ENCODE data around the gene UFC1. TPM values are rescaled to one million over a fixed set of nuclear protein-coding genes. Genes with fewer than 3 reads are reported as not detected.

Gene UFC1
- total RNA-seq, 1 experiment from 2014 or later = 127 TPM

GRCh38 chr1:161179698-161180097 lies 25.9 kb downstream of the UFC1 start:
- intact Hi-C loops (cut with micrococcal nuclease; ENCODE audit: unreplicated experiment) (no loop called here), in situ Hi-C loops (cut with HindIII; ENCODE audit: low pct_unique_long_range_greater_than_20kb, low sequenced_read_pairs) (no loop called here)
- H3K27ac ChIP-seq (ENCODE audit: low read length) = no peak overlapping the region
- ChIA-PET POLR2A (no interaction called here), CTCF (interaction anchor here (0.7 kb wide), 1 partner anchor 46 kb away, joined by 11 read pairs; the partner anchor contains the start of gene TOMM40L)
- no peak overlapping the region for H3K4me3 ChIP-seq (ENCODE audit: low read depth in 2 of 2, low read length in 2 of 2)
- ATAC-seq = no peak
- BruUV-seq (replicated peaks) = no TSS peak
- H3K36me3 ChIP-seq (ENCODE audit: control insufficient read depth, insufficient read depth, low read length) = peaks cover 3% of the 10 kb centered on the region; the same call in 1 of the 2 replicates
- no peaks in the 10 kb centered on the region for H3K27me3 ChIP-seq (ENCODE audit: control insufficient read depth, insufficient read depth, low read length)
- H3K4me1 ChIP-seq (ENCODE audit: control insufficient read depth, insufficient read depth, low read length) = peaks cover 10% of the 10 kb centered on the region
- no peak for DNase-seq (ENCODE audit: low read depth, low spot score)
- TF ChIP-seq TCF7L2 (IDR thresholded peaks at IDR 0.05; ENCODE audit: low read depth, low read length) (no peak), SIN3A (IDR thresholded peaks at IDR 0.05; ENCODE audit: borderline replicate concordance, insufficient read depth, low read depth, low read length) (no peak), POLR2AphosphoS5 (IDR thresholded peaks at IDR 0.05; ENCODE audit: low read depth, low read length) (no peak)
- TF ChIP-seq, protein P1, sequence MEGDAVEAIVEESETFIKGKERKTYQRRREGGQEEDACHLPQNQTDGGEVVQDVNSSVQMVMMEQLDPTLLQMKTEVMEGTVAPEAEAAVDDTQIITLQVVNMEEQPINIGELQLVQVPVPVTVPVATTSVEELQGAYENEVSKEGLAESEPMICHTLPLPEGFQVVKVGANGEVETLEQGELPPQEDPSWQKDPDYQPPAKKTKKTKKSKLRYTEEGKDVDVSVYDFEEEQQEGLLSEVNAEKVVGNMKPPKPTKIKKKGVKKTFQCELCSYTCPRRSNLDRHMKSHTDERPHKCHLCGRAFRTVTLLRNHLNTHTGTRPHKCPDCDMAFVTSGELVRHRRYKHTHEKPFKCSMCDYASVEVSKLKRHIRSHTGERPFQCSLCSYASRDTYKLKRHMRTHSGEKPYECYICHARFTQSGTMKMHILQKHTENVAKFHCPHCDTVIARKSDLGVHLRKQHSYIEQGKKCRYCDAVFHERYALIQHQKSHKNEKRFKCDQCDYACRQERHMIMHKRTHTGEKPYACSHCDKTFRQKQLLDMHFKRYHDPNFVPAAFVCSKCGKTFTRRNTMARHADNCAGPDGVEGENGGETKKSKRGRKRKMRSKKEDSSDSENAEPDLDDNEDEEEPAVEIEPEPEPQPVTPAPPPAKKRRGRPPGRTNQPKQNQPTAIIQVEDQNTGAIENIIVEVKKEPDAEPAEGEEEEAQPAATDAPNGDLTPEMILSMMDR (IDR thresholded peaks at IDR 0.05) = no peak
- TF ChIP-seq, protein P2, sequence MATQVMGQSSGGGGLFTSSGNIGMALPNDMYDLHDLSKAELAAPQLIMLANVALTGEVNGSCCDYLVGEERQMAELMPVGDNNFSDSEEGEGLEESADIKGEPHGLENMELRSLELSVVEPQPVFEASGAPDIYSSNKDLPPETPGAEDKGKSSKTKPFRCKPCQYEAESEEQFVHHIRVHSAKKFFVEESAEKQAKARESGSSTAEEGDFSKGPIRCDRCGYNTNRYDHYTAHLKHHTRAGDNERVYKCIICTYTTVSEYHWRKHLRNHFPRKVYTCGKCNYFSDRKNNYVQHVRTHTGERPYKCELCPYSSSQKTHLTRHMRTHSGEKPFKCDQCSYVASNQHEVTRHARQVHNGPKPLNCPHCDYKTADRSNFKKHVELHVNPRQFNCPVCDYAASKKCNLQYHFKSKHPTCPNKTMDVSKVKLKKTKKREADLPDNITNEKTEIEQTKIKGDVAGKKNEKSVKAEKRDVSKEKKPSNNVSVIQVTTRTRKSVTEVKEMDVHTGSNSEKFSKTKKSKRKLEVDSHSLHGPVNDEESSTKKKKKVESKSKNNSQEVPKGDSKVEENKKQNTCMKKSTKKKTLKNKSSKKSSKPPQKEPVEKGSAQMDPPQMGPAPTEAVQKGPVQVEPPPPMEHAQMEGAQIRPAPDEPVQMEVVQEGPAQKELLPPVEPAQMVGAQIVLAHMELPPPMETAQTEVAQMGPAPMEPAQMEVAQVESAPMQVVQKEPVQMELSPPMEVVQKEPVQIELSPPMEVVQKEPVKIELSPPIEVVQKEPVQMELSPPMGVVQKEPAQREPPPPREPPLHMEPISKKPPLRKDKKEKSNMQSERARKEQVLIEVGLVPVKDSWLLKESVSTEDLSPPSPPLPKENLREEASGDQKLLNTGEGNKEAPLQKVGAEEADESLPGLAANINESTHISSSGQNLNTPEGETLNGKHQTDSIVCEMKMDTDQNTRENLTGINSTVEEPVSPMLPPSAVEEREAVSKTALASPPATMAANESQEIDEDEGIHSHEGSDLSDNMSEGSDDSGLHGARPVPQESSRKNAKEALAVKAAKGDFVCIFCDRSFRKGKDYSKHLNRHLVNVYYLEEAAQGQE (IDR thresholded peaks at IDR 0.05; ENCODE audit: insufficient read depth in 1 of 2, low read depth in 2 of 2, low read length in 1 of 2) = no peak
- no peaks in the 10 kb centered on the region for H3K9me3 ChIP-seq (ENCODE audit: control insufficient read depth, insufficient read depth, low read depth, low read length)

DNA sequence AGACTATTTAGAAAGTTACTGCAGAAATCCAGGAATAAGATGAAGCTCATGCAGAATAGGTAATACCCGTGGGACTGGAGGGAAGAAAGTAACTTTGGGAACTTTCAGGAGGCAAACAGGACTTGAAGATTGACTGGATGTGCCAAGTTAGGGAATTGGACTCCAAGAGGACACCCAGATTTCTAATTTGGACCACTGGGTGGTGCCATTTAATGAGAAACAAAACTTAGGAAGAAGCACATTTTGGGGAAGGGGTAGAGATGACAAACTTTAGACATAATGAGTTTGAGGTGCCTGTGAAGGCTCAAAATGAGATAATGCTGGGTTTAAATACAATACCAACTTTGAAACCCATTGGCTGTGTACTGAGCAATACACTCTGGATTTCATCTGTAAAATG lies 26.9 kb downstream of the UFC1 start:
- DNase-seq (ENCODE audit: low read depth, low spot score) (no peak), ATAC-seq (no peak)
- ChIA-PET CTCF (interaction anchor here (0.6 kb wide), 1 partner anchor 24 kb away, joined by 5 read pairs; no protein-coding TSS in a partner anchor), POLR2A (no interaction called here)
- TF ChIP-seq POLR2AphosphoS5 (IDR thresholded peaks at IDR 0.05; ENCODE audit: low read depth, low read length) = no peak
- no peak for TF ChIP-seq SIN3A (IDR thresholded peaks at IDR 0.05; ENCODE audit: borderline replicate concordance, insufficient read depth, low read depth, low read length)
- TF ChIP-seq, protein P1 (IDR thresholded peaks at IDR 0.05) = no peak; the same call in none of the 2 replicates
- TF ChIP-seq TCF7L2 (IDR thresholded peaks at IDR 0.05; ENCODE audit: low read depth, low read length) = no peak
- TF ChIP-seq, protein P2 (IDR thresholded peaks at IDR 0.05; ENCODE audit: insufficient read depth in 1 of 2, low read depth in 2 of 2, low read length in 1 of 2) = no peak
- in situ Hi-C loops (cut with HindIII; ENCODE audit: low pct_unique_long_range_greater_than_20kb, low sequenced_read_pairs) (no loop called here), intact Hi-C loops (cut with micrococcal nuclease; ENCODE audit: unreplicated experiment) (no loop called here)
- peaks cover 3% of the 10 kb centered on the region; the same call in 1 of the 2 replicates for H3K36me3 ChIP-seq (ENCODE audit: control insufficient read depth, insufficient read depth, low read length)
- no peaks in the 10 kb centered on the region for H3K9me3 ChIP-seq (ENCODE audit: control insufficient read depth, insufficient read depth, low read depth, low read length)
- BruUV-seq (replicated peaks) = no TSS peak
- peaks cover 10% of the 10 kb centered on the region for H3K4me1 ChIP-seq (ENCODE audit: control insufficient read depth, insufficient read depth, low read length)
- H3K27ac ChIP-seq (ENCODE audit: low read length) = no peak overlapping the region
- no peaks in the 10 kb centered on the region for H3K27me3 ChIP-seq (ENCODE audit: control insufficient read depth, insufficient read depth, low read length)
- no peak overlapping the region for H3K4me3 ChIP-seq (ENCODE audit: low read depth in 2 of 2, low read length in 2 of 2)
